IMR-90 (cell line): ENCODE measurements around the gene OPRM1. TPM values are rescaled to one million over a fixed set of nuclear protein-coding genes. Genes with fewer than 3 reads are reported as not detected.

Source experiments
- ATAC-seq: fragments of 200-7000 bp; cut with Tn5 transposase; 2 replicates; pipeline ENCODE4 v1.9.1; 2020; ENCODE audit warnings: low read depth, mild to moderate bottlenecking, moderate library complexity
- BruUV-seq: library from RNA; stranded (reverse); fragments of 400-500 nt; replicated peaks from 2 replicates; lab custom pipeline; 2021; lab: Mats Ljungman, UMichigan
- CTCF ChIA-PET: fragments of 300-600 bp; formaldehyde crosslinking; extraction: SDS; loops from one replicate; lab custom pipeline; 2021; ENCODE audit warnings: antibody characterized with exemption; lab: Yijun Ruan, JAX
- POLR2A ChIA-PET: fragments of 300-600 bp; sonication (Branson Sonifier 250); formaldehyde crosslinking; loops from one replicate; lab custom pipeline; 2022; ENCODE audit warnings: antibody characterized with exemption; ENCODE audit not compliant: unreplicated experiment; lab: Charles Lee
- DNase-seq: peaks from one replicate; pipeline ENCODE4 v3.0.0; 2013
- H2AFZ ChIP-seq: replicated peaks from 2 replicates; pipeline ENCODE3; 2013; ENCODE audit warnings: low read length, mild to moderate bottlenecking; ENCODE audit not compliant: poor library complexity
- H2AK5ac ChIP-seq: 2 replicates; pipeline ENCODE4 v1.6.1; 2013; ENCODE audit warnings: low read depth, low read length, inconsistent platforms
- H2AK9ac ChIP-seq: replicated peaks from 2 replicates; pipeline ENCODE3; 2013; ENCODE audit warnings: mild to moderate bottlenecking, low read depth, low read length, moderate library complexity; ENCODE audit not compliant: poor library complexity
- H2BK120ac ChIP-seq: 2 replicates; pipeline ENCODE4 v1.6.1; 2013; ENCODE audit warnings: low read depth, low read length, inconsistent platforms
- H2BK15ac ChIP-seq: 3 replicates; pipeline ENCODE4 v1.6.1; 2013; ENCODE audit warnings: low read depth, low read length, inconsistent platforms
- H2BK20ac ChIP-seq: 2 replicates; pipeline ENCODE4 v1.6.1; 2013; ENCODE audit warnings: low read depth, mild to moderate bottlenecking, inconsistent platforms, low read length, moderate library complexity
- H2BK5ac ChIP-seq: 2 replicates; pipeline ENCODE4 v1.6.1; 2013; ENCODE audit warnings: mild to moderate bottlenecking, low read depth, low read length, inconsistent platforms; ENCODE audit not compliant: poor library complexity, severe bottlenecking
- H3K14ac ChIP-seq: replicated peaks from 2 replicates; pipeline ENCODE4 v1.6.1; 2013; ENCODE audit warnings: low read depth, low read length, inconsistent platforms
- H3K18ac ChIP-seq: 2 replicates; pipeline ENCODE4 v1.6.1; 2013; ENCODE audit warnings: low read depth, low read length, control low read depth
- H3K23ac ChIP-seq: 2 replicates; pipeline ENCODE4 v1.6.1; 2013; ENCODE audit warnings: low read depth, low read length, inconsistent platforms
- H3K27ac ChIP-seq: 2 replicates; pipeline ENCODE4 v1.5.1; 2013; ENCODE audit warnings: mild to moderate bottlenecking, control low read depth, low read length; ENCODE audit not compliant: insufficient read depth
- H3K27me3 ChIP-seq: 2 replicates; pipeline ENCODE4 v1.6.1; 2013; ENCODE audit warnings: low read length; ENCODE audit not compliant: control insufficient read depth, insufficient read depth
- H3K36me3 ChIP-seq: 2 replicates; pipeline ENCODE4 v1.6.1; 2013; ENCODE audit warnings: low read length, mixed read lengths; ENCODE audit not compliant: control insufficient read depth, insufficient read depth
- H3K4ac ChIP-seq: 2 replicates; pipeline ENCODE4 v1.6.1; 2013; ENCODE audit warnings: low read depth, low read length, inconsistent platforms
- H3K4me1 ChIP-seq: 2 replicates; pipeline ENCODE4 v1.6.1; 2013; ENCODE audit warnings: low read length, mixed read lengths; ENCODE audit not compliant: control insufficient read depth, insufficient read depth
- H3K4me2 ChIP-seq: 2 replicates; pipeline ENCODE4 v1.6.1; 2013; ENCODE audit warnings: low read depth, mild to moderate bottlenecking, control low read depth, low read length, moderate library complexity
- H3K4me3 ChIP-seq: 2 replicates; pipeline ENCODE4 v1.5.1; 2013; ENCODE audit warnings: low read depth, mild to moderate bottlenecking, control low read depth, low read length, moderate library complexity; ENCODE audit not compliant: insufficient read depth
- H3K56ac ChIP-seq: 2 replicates; pipeline ENCODE4 v1.6.1; 2013; ENCODE audit warnings: low read length, inconsistent platforms; ENCODE audit not compliant: insufficient read depth; ENCODE audit errors: extremely low read depth
- H3K79me1 ChIP-seq, 2 experiments: 2 replicates each; pipeline ENCODE4 v1.6.1; 2013; ENCODE audit warnings: low read length in 2 of 2, inconsistent platforms in 1 of 2, low read depth in 1 of 2
- H3K9ac ChIP-seq: 2 replicates; pipeline ENCODE4 v1.6.1; 2013; ENCODE audit warnings: low read depth, low read length, control low read depth
- H3K9me1 ChIP-seq: 2 replicates; pipeline ENCODE4 v1.6.1; 2013; ENCODE audit warnings: low read length, inconsistent platforms; ENCODE audit not compliant: insufficient read depth
- H3K9me3 ChIP-seq: 2 replicates; pipeline ENCODE4 v1.6.1; 2013; ENCODE audit warnings: low read length; ENCODE audit not compliant: control insufficient read depth, insufficient read depth
- H4K20me1 ChIP-seq: 2 replicates; pipeline ENCODE4 v1.6.1; 2013; ENCODE audit warnings: low read length, inconsistent platforms; ENCODE audit not compliant: insufficient read depth
- H4K5ac ChIP-seq: 2 replicates; pipeline ENCODE4 v1.6.1; 2013; ENCODE audit warnings: mild to moderate bottlenecking, low read depth, low read length, control low read depth
- H4K8ac ChIP-seq, 2 experiments: 2 replicates each; pipeline ENCODE4 v1.6.1; 2013; ENCODE audit warnings: low read depth in 2 of 2, low read length in 2 of 2, control low read depth in 1 of 2, inconsistent platforms in 1 of 2
- H4K91ac ChIP-seq: 2 replicates; pipeline ENCODE4 v1.6.1; 2013; ENCODE audit warnings: low read depth, low read length, inconsistent platforms; ENCODE audit not compliant: insufficient read depth
- CEBPB ChIP-seq: IDR thresholded peaks from 2 replicates; pipeline ENCODE4 v1.6.1; 2012; ENCODE audit warnings: low read depth, low read length, improper control_type of control experiment
- CHD1 ChIP-seq: IDR thresholded peaks from 2 replicates; pipeline ENCODE4 v1.6.1; 2012; ENCODE audit warnings: low read depth, low read length, improper control_type of control experiment
- RCOR1 ChIP-seq: IDR thresholded peaks from 2 replicates; pipeline ENCODE4 v1.6.1; 2012; ENCODE audit warnings: mild to moderate bottlenecking, low read length, improper control_type of control experiment; ENCODE audit not compliant: insufficient replicate concordance
- RFX5 ChIP-seq: IDR thresholded peaks from 2 replicates; pipeline ENCODE4 v1.8.0; 2012; ENCODE audit warnings: low read depth, mild to moderate bottlenecking, low read length, moderate library complexity
- WGBS, 2 experiments: methylation state at CpG; one replicate each; pipeline versions ENCODE4 v1.1.5 to v1.1.7; 2013; ENCODE audit warnings: missing lambda C conversion rate in 2 of 2; ENCODE audit not compliant: insufficient read length in 1 of 2; ENCODE audit errors: extremely low coverage in 2 of 2; 5-methylcytosine and 5-hydroxymethylcytosine counted together
- dilution Hi-C: fragments of 300-500 bp; cut with HindIII; formaldehyde crosslinking; loops from one replicate; pipeline ENCODE4 v1.14.3; 2018; ENCODE audit warnings: low sequenced_read_pairs; ENCODE audit not compliant: unreplicated experiment
- in situ Hi-C: fragments of 300-500 bp; cut with MboI; formaldehyde crosslinking; loops from 3 replicates; pipeline ENCODE4 v1.14.3; 2019; ENCODE audit warnings: low sequenced_read_pairs, inconsistent platforms, mixed read lengths
- intact Hi-C: fragments of 100-400 bp; cut with micrococcal nuclease; formaldehyde crosslinking; loops from 2 replicates; pipeline ENCODE4 v1.10.0; 2022
- polyA plus RNA-seq, 3 experiments: library from polyadenylated mRNA; depleted of rRNA; stranded (reverse); fragments of >200 nt; gene quantifications; 2 replicates each; pipeline ENCODE4 v1.2.3, GENCODE V29; 2012; ENCODE audit warnings: low replicate concordance in 1 of 3
- total RNA-seq: library from RNA; depleted of rRNA; stranded (reverse); fragments of >200 nt; gene quantifications from 2 replicates; pipeline ENCODE4 v1.2.3, GENCODE V29; 2012
- TF ChIP-seq, protein P1 (sequence below): fragments of 150-350 bp; IDR thresholded peaks from 2 replicates; pipeline ENCODE4 v1.6.1; 2017; ENCODE audit warnings: mild to moderate bottlenecking, antibody characterized with exemption, low read length, low read depth

Gene OPRM1
- total and polyA plus RNA-seq, 2 of the 4 experiments (the other 2 are of a cell fraction) = not detected

DNA sequence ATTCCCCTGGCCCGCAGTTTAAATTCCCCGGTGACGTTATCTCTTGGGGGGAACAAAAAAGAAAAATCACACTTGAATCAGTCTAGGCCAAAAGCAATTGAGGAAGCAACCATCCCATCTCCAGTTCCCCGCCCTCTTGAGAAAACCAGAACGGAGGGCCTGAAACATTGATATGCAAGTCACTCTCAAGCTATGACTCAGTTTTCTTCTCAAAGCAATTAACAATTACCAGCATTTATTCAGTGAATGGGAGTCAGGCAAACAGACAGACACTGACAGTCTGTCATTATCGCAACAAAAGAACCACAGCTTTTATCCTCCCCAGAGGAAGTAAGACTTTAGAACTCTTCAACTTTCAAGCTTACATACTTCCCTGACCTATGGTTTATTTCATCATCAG, 100.9 kb downstream of the OPRM1 start:
- dilution Hi-C loops (no loop called here), in situ Hi-C loops (no loop called here), intact Hi-C loops (no loop called here)
- Histone ChIP-seq H2AFZ (no peak overlapping the region), H3K4me3 (no peak overlapping the region), H3K79me1 (no peaks in the 10 kb centered on the region), H4K91ac (no peak overlapping the region), H2AK5ac (no peak overlapping the region), H3K23ac (no peak overlapping the region), H4K20me1 (no peaks in the 10 kb centered on the region), H2AK9ac (no peak overlapping the region), H3K56ac (no peak overlapping the region), H3K18ac (no peak overlapping the region), H2BK120ac (no peak overlapping the region), H3K27me3 (no peaks in the 10 kb centered on the region), H3K4ac (no peak overlapping the region), H3K14ac (no peak overlapping the region), H3K9ac (no peak overlapping the region), H3K4me1 (no peaks in the 10 kb centered on the region), H4K8ac (no peak overlapping the region), H2BK15ac (no peak overlapping the region), H3K36me3 (no peaks in the 10 kb centered on the region), H3K9me3 (no peaks in the 10 kb centered on the region), H3K4me2 (no peak overlapping the region), H3K27ac (no peak overlapping the region), H3K9me1 (no peaks in the 10 kb centered on the region), H2BK5ac (no peak overlapping the region), H2BK20ac (no peak overlapping the region), H4K5ac (no peak overlapping the region)
- BruUV-seq = no TSS peak
- DNase-seq (no peak), ATAC-seq (no peak)
- ChIA-PET POLR2A (no interaction called here), CTCF (no interaction called here)
- WGBS, 2 experiments = 100% methylated on average over 1 of the region's 6 CpGs; no CpG with 5 or more reads in 1 of the 2 experiments
- TF ChIP-seq RCOR1 = no peak
- TF ChIP-seq CHD1 = no peak
- TF ChIP-seq, protein P1, sequence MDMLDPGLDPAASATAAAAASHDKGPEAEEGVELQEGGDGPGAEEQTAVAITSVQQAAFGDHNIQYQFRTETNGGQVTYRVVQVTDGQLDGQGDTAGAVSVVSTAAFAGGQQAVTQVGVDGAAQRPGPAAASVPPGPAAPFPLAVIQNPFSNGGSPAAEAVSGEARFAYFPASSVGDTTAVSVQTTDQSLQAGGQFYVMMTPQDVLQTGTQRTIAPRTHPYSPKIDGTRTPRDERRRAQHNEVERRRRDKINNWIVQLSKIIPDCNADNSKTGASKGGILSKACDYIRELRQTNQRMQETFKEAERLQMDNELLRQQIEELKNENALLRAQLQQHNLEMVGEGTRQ = no peak
- no peak for TF ChIP-seq CEBPB
- no peak for TF ChIP-seq RFX5
